Upper lobe of right lung (tissue), 1 donor: ENCODE measurements around the gene ZNF549. TPM values are rescaled to one million over a fixed set of nuclear protein-coding genes. Genes with fewer than 3 reads are reported as not detected.

Experiments used
- ATAC-seq: fragments of 200-7000 bp; cut with Tn5 transposase; one replicate; pipeline ENCODE4 v1.9.1; 2020; ENCODE audit warnings: mild to moderate bottlenecking, moderate library complexity
- DNase-seq: peaks from one replicate; pipeline ENCODE4 v3.0.0-alpha.2; 2020
- H3K27ac ChIP-seq: fragments of 200-600 bp; one replicate; pipeline ENCODE4 v1.8.0; 2022
- H3K27me3 ChIP-seq: fragments of 200-600 bp; one replicate; pipeline ENCODE4 v1.8.0; 2022; ENCODE audit warnings: mild to moderate bottlenecking
- H3K36me3 ChIP-seq: fragments of 200-600 bp; one replicate; pipeline ENCODE4 v1.8.0; 2022
- H3K4me1 ChIP-seq: fragments of 200-600 bp; one replicate; pipeline ENCODE4 v1.8.0; 2022
- H3K4me3 ChIP-seq: fragments of 200-600 bp; one replicate; pipeline ENCODE4 v1.8.0; 2022; ENCODE audit warnings: mild to moderate bottlenecking
- H3K9me3 ChIP-seq: fragments of 200-600 bp; one replicate; pipeline ENCODE4 v1.8.0; 2022
- CTCF ChIP-seq: fragments of 200-600 bp; IDR thresholded peaks from one replicate; pipeline ENCODE4 v1.8.0; 2022; ENCODE audit warnings: antibody characterized with exemption
- intact Hi-C: fragments of 100-400 bp; cut with DNase I; formaldehyde crosslinking; loops from one replicate; pipeline ENCODE4 v1.11.0; 2022
- total RNA-seq: library from RNA; stranded (reverse); fragmentation: NEBNext Ultra II Directional; extraction: Animal tissue kit (Norgen Biotek cat#: 25700); gene quantifications from one replicate; pipeline ENCODE4 v1.2.1, GENCODE V29; 2021
- donor health status: DM: no; HTN: yes; CAD: no; lungs with severe emphysema.

ZNF549 gene
- total RNA-seq, 1 donor from 2014 or later: 6.4 TPM

- TF ChIP-seq CTCF: no peak
- DNase-seq: no peak
- Histone ChIP-seq H3K9me3 (no peaks in the 10 kb centered on the region), H3K36me3 (no peaks in the 10 kb centered on the region), H3K27ac (no peak overlapping the region), H3K27me3 (no peaks in the 10 kb centered on the region), H3K4me3 (peak overlapping the region; percentile 64), H3K4me1 (peaks cover 10% of the 10 kb centered on the region)
- ATAC-seq: no peak
- intact Hi-C loops: no loop called here
Observed at GRCh38 chr19:57599377-57599760, 72.2 kb downstream of the ZNF549 start.

- intact Hi-C loops: no loop called here
- Histone ChIP-seq H3K9me3 (no peaks in the 10 kb centered on the region), H3K27ac (no peak within 1 kb of the TSS), H3K27me3 (no peaks in the 10 kb centered on the region), H3K36me3 (peaks cover 1% of the 10 kb centered on the region), H3K4me3 (peak within 1 kb of the TSS; percentile 64), H3K4me1 (peaks cover 10% of the 10 kb centered on the region)
- no peak for TF ChIP-seq CTCF
- peak; percentile 95 for DNase-seq
- ATAC-seq: peak; percentile 99
Observed at GRCh38 chr19:57599761-57600383, 72.7 kb downstream of the ZNF549 start, which contains the start of gene ZNF530. TSS of gene ZNF530 (plus strand) at chr19:57599885. CDS start at chr19:57604346, 4,461 bp downstream.

- no peaks in the 10 kb centered on the region for H3K27me3 ChIP-seq
- peaks cover 17% of the 10 kb centered on the region for H3K9me3 ChIP-seq
- intact Hi-C loops: no loop called here
- TF ChIP-seq CTCF: no peak
- H3K27ac ChIP-seq: no peak overlapping the region
- no peak overlapping the region for H3K4me3 ChIP-seq
- H3K36me3 ChIP-seq: peaks cover 14% of the 10 kb centered on the region
- DNase-seq (no peak), ATAC-seq (no peak)
- H3K4me1 ChIP-seq: no peaks in the 10 kb centered on the region
Observed at GRCh38 chr19:57606931-57607330, 79.8 kb downstream of the ZNF549 start.

Other genes starting within 250 kb of the ZNF549 start
- gene ZNF460, start 246.9 kb upstream of the ZNF549 start, total RNA-seq: 54.5 TPM
- 7.9 TPM for gene ZNF543, start 206.9 kb upstream of the ZNF549 start, total RNA-seq
- 9.3 TPM for gene ZNF304, start 176.1 kb upstream of the ZNF549 start, total RNA-seq
- gene TRAPPC2B, start 163.8 kb upstream of the ZNF549 start, total RNA-seq: 7.0 TPM
- gene ZNF547, start 163.8 kb upstream of the ZNF549 start, total RNA-seq: 3.3 TPM
- 18.6 TPM for gene ZNF548, start 137.5 kb upstream of the ZNF549 start, total RNA-seq
- gene ZNF17, start 116.2 kb upstream of the ZNF549 start, total RNA-seq: 12.5 TPM
- gene ZNF749, start 92.0 kb upstream of the ZNF549 start, total RNA-seq: 7.5 TPM
- 0.75 TPM for gene VN1R1, start 70.2 kb upstream of the ZNF549 start, total RNA-seq
- gene ZNF772, start 49.8 kb upstream of the ZNF549 start, total RNA-seq: 6.6 TPM
- gene ZNF419, start 39.6 kb upstream of the ZNF549 start, total RNA-seq: 9.6 TPM
- gene ZNF773, start 27.4 kb upstream of the ZNF549 start, total RNA-seq: 7.1 TPM
- gene ZNF550, start 32.5 kb downstream of the ZNF549 start, total RNA-seq: 6.3 TPM
- 5.6 TPM for gene ZNF416, start 51.6 kb downstream of the ZNF549 start, total RNA-seq
- 2.9 TPM for gene ZIK1, start 56.8 kb downstream of the ZNF549 start, total RNA-seq
- gene ZNF530, start 72.5 kb downstream of the ZNF549 start, total RNA-seq: 2.9 TPM
- 18.9 TPM for gene ZNF134, start 86.9 kb downstream of the ZNF549 start, total RNA-seq
- 13.3 TPM for gene ZNF211, start 105.8 kb downstream of the ZNF549 start, total RNA-seq
- gene ZSCAN4, start 141.6 kb downstream of the ZNF549 start, total RNA-seq: not detected
- 5.5 TPM for gene ZNF551, start 154.6 kb downstream of the ZNF549 start, total RNA-seq
- 4.5 TPM for gene ZNF154, start 181.8 kb downstream of the ZNF549 start, total RNA-seq
- gene ZNF671, start 200.3 kb downstream of the ZNF549 start, total RNA-seq: 7.1 TPM
- 15.1 TPM for gene ZNF776, start 219.5 kb downstream of the ZNF549 start, total RNA-seq
- gene ZNF586, start 242.3 kb downstream of the ZNF549 start, total RNA-seq: 18.5 TPM